ENCODE results near the gene MTF1.

DNA sequence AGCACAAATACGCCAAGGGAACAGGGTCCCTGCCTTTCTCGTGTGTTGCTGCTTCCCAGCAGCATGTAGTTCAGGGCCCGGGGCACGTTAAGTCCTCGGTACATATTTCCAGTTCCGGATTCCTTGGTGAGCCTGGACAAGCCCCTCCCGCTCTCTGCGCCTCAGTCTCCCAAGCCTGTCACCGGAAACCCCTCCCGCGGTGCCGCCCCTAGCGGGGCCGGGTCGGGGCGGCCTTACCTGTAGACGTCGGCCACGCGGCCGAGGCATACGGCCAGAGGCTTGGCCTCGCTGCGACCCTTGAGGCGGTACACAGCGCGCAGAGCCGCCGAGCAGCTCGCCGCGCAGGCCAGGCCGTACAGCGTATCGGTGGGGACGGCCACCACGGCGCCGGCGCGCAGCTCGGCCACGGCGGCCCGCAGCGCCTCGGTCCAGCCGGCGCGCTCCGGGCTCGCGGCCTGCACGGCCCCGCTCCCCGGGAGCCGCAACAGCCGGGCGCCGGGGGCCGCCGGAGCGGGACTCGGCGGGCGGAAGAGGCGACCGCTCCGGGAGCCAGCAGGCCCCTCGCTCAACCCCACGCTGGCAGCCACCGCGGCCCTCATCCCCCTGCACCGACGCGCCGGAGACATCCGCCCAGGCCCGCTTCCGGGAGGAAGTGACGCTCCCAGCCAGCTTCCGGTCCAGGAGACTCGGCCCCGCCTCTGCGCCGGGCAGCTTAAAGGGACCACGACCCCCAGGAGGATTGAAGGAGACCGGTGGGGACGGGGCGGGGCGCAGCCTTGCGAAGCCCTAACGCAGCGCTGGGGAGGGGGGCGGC lies 51.6 kb downstream of the MTF1 start, which contains the start of the genes C1orf122 and YRDC:
- TF ChIP-seq, protein P1, sequence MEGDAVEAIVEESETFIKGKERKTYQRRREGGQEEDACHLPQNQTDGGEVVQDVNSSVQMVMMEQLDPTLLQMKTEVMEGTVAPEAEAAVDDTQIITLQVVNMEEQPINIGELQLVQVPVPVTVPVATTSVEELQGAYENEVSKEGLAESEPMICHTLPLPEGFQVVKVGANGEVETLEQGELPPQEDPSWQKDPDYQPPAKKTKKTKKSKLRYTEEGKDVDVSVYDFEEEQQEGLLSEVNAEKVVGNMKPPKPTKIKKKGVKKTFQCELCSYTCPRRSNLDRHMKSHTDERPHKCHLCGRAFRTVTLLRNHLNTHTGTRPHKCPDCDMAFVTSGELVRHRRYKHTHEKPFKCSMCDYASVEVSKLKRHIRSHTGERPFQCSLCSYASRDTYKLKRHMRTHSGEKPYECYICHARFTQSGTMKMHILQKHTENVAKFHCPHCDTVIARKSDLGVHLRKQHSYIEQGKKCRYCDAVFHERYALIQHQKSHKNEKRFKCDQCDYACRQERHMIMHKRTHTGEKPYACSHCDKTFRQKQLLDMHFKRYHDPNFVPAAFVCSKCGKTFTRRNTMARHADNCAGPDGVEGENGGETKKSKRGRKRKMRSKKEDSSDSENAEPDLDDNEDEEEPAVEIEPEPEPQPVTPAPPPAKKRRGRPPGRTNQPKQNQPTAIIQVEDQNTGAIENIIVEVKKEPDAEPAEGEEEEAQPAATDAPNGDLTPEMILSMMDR (IDR thresholded peaks at IDR 0.05 in 8 of 11, conservative IDR thresholded peaks at IDR 0.05 in 3 of 11), result no peak
- TF ChIP-seq POLR2A (IDR thresholded peaks at IDR 0.05), result peak; percentile 60 to 79 (median 74)
- peak; percentile 97 to 98 (median 98) for TF ChIP-seq POLR2AphosphoS5 (IDR thresholded peaks at IDR 0.05)

Measured in spleen (tissue), 7 donors.